ENCODE results near the gene UBE2M. TPM values are rescaled to one million over a fixed set of nuclear protein-coding genes. Genes with fewer than 3 reads are reported as not detected.

The UBE2M gene
- total RNA-seq, 1 experiment from 2014 or later = 185 TPM

DNA sequence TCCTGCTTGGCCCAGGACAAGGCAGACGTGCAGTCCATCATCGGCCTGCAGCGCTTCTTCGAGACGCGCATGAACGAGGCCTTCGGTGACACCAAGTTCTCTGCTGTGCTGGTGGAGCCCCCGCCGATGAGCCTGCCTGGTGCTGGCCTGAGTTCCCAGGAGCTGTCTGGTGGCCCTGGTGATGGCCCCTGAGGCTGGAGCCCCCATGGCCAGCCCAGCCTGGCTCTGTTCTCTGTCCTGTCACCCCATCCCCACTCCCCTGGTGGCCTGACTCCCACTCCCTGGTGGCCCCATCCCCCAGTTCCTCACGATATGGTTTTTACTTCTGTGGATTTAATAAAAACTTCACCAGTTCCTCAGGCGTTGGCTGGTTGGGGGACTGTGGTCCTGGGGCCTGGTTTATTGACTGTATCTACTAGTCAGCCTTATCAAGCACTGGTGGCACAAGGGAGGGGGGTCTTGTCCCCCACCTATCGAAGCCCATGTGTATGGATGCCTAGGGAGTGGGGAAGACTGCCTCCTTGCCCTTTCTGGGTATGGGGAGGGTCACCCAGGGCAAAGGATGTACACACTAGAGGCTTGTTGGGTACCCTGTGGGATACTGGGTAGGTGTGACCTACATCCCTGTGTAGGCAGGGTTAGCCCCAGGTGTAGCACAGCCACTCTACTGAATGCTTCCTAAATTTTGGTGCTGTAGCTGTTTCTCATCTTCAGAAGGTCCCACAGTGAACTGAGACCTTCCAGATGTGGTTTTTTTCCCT is 7.9 kb downstream of the UBE2M start:
- TF ChIP-seq, protein P1, sequence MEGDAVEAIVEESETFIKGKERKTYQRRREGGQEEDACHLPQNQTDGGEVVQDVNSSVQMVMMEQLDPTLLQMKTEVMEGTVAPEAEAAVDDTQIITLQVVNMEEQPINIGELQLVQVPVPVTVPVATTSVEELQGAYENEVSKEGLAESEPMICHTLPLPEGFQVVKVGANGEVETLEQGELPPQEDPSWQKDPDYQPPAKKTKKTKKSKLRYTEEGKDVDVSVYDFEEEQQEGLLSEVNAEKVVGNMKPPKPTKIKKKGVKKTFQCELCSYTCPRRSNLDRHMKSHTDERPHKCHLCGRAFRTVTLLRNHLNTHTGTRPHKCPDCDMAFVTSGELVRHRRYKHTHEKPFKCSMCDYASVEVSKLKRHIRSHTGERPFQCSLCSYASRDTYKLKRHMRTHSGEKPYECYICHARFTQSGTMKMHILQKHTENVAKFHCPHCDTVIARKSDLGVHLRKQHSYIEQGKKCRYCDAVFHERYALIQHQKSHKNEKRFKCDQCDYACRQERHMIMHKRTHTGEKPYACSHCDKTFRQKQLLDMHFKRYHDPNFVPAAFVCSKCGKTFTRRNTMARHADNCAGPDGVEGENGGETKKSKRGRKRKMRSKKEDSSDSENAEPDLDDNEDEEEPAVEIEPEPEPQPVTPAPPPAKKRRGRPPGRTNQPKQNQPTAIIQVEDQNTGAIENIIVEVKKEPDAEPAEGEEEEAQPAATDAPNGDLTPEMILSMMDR (conservative IDR thresholded peaks at IDR 0.05; ENCODE audit: low read depth, low read length) = no peak
- Histone ChIP-seq H3K27ac (ENCODE audit: low read depth, low read length, poor library complexity, severe bottlenecking) (no peak overlapping the region), H3K4me3 (ENCODE audit: low read depth, low read length, poor library complexity, severe bottlenecking) (no peak overlapping the region), H3K9me3 (ENCODE audit: low read depth, low read length, poor library complexity, severe bottlenecking) (no peaks in the 10 kb centered on the region), H3K4me1 (ENCODE audit: insufficient read depth, low read length, poor library complexity, severe bottlenecking) (peaks cover 23% of the 10 kb centered on the region), H3K27me3 (replicated peaks; ENCODE audit: insufficient read depth, low read depth, low read length, poor library complexity) (no peaks in the 10 kb centered on the region), H3K36me3 (ENCODE audit: insufficient read depth, low read length, poor library complexity, severe bottlenecking) (peaks cover 71% of the 10 kb centered on the region)
- CTCF ChIA-PET = no interaction called here
- intact Hi-C loops (cut with micrococcal nuclease; ENCODE audit: unreplicated experiment) = no loop called here
- POLR2A ChIA-PET (ENCODE audit: low non-redundant PET) = no interaction called here
- DNase-seq (ENCODE audit: low spot score) = no peak
- BruUV-seq (replicated peaks) = no TSS peak

DNA sequence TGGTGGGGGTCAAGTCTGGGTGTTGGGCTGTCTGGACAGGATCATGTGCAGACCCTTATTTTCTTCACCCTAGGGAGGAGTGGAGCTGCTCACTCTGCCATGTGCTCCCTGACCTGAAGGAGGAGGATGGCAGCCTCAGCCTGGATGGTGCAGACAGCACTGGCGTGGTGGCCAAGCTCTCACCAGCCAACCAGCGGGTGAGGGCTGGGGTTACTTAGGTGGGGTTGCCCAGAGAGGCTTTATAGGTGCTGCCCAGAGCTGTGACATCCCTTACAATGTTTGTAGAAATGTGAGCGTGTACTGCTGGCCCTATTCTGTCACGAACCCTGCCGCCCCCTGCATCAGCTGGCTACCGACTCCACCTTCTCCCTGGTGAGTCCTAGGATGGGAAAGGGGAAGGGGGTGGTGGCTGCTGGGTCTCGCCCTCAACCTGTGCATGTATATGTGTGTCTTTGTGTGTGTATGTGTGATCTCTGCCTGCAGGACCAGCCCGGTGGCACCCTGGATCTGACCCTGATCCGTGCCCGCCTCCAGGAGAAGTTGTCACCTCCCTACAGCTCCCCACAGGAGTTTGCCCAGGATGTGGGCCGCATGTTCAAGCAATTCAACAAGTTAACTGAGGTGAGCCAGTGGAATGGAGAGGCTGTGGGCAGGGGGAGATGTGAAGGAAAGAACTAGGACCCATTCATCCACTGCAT is 8.6 kb downstream of the UBE2M start:
- intact Hi-C loops (cut with micrococcal nuclease; ENCODE audit: unreplicated experiment) = no loop called here
- H3K4me1 ChIP-seq (ENCODE audit: insufficient read depth, low read length, poor library complexity, severe bottlenecking) = peaks cover 19% of the 10 kb centered on the region
- ChIA-PET POLR2A (ENCODE audit: low non-redundant PET) (no interaction called here), CTCF (no interaction called here)
- H3K9me3 ChIP-seq (ENCODE audit: low read depth, low read length, poor library complexity, severe bottlenecking) = no peaks in the 10 kb centered on the region
- TF ChIP-seq EZH2 (IDR thresholded peaks at IDR 0.05; ENCODE audit: borderline replicate concordance, low read depth, low read length, poor library complexity, severe bottlenecking) = no peak
- TF ChIP-seq, protein P1 (conservative IDR thresholded peaks at IDR 0.05; ENCODE audit: low read depth, low read length) = no peak
- H3K27ac ChIP-seq (ENCODE audit: low read depth, low read length, poor library complexity, severe bottlenecking) = no peak overlapping the region
- H3K4me3 ChIP-seq (ENCODE audit: low read depth, low read length, poor library complexity, severe bottlenecking) = no peak overlapping the region
- peaks cover 76% of the 10 kb centered on the region for H3K36me3 ChIP-seq (ENCODE audit: insufficient read depth, low read length, poor library complexity, severe bottlenecking)
- BruUV-seq (replicated peaks) = no TSS peak
- no peaks in the 10 kb centered on the region for H3K27me3 ChIP-seq (replicated peaks; ENCODE audit: insufficient read depth, low read depth, low read length, poor library complexity)
- DNase-seq (ENCODE audit: low spot score) = no peak

DNA sequence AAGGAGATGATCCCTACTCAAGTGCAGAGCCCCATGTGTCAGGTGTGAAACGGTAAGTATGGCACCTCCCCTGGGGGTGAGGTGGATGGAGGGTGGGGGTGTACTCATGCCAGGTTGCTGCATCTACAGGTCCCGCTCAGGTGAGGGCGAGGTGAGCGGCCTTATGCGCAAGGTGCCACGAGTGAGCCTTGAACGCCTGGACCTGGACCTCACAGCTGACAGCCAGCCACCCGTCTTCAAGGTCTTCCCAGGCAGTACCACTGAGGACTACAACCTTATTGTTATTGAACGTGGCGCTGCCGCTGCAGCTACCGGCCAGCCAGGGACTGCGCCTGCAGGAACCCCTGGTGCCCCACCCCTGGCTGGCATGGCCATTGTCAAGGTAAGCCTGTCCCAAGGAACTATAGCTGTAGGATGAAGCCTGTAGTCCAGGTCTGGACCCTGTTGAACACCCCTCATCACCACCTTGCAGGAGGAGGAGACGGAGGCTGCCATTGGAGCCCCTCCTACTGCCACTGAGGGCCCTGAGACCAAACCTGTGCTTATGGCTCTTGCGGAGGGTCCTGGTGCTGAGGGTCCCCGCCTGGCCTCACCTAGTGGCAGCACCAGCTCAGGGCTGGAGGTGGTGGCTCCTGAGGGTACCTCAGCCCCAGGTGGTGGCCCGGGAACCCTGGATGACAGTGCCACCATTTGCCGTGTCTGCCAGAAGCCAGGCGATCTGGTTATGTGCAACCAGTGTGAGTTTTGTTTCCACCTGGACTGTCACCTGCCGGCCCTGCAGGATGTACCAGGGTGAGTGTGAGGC is 9.3 kb downstream of the UBE2M start:
- Histone ChIP-seq H3K4me3 (ENCODE audit: low read depth, low read length, poor library complexity, severe bottlenecking) (no peak overlapping the region), H3K4me1 (ENCODE audit: insufficient read depth, low read length, poor library complexity, severe bottlenecking) (peaks cover 17% of the 10 kb centered on the region), H3K27me3 (replicated peaks; ENCODE audit: insufficient read depth, low read depth, low read length, poor library complexity) (no peaks in the 10 kb centered on the region), H3K36me3 (ENCODE audit: insufficient read depth, low read length, poor library complexity, severe bottlenecking) (peaks cover 77% of the 10 kb centered on the region), H3K27ac (ENCODE audit: low read depth, low read length, poor library complexity, severe bottlenecking) (no peak overlapping the region), H3K9me3 (ENCODE audit: low read depth, low read length, poor library complexity, severe bottlenecking) (no peaks in the 10 kb centered on the region)
- CTCF ChIA-PET = no interaction called here
- POLR2A ChIA-PET (ENCODE audit: low non-redundant PET) = no interaction called here
- no TSS peak for BruUV-seq (replicated peaks)
- DNase-seq (ENCODE audit: low spot score) = no peak
- TF ChIP-seq, protein P1 (conservative IDR thresholded peaks at IDR 0.05; ENCODE audit: low read depth, low read length) = no peak
- TF ChIP-seq EZH2 (IDR thresholded peaks at IDR 0.05; ENCODE audit: borderline replicate concordance, low read depth, low read length, poor library complexity, severe bottlenecking) = no peak
- intact Hi-C loops (cut with micrococcal nuclease; ENCODE audit: unreplicated experiment) = no loop called here
